GM18867 (cell line): ENCODE results near the gene STRBP.

Source experiments
- ATAC-seq: cut with Tn5 transposase; IDR thresholded peaks from one replicate; pipeline ENCODE4 v1.9.1; 2021; ENCODE audit warnings: mild to moderate bottlenecking, moderate library complexity; ENCODE audit not compliant: unreplicated experiment

STRBP gene

DNA sequence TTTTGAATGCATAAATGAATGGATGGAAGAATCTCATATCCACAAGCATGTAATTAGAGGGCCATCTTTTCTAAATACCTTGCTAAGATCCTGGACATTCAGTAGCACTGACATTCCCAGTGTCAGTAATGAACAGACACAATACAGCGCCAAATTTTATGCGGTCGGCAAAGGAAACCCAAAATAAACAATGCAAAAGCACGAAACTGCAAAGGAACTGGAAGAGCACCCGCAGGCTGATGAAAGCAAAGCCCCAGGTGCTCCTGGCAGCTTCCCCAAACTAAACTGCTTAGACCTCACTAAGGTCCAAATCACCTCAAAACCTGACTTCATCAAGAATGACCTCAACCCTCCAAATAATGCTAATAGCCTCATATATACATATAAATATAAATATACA, 133.0 kb downstream of the STRBP start:
- ATAC-seq: no peak

DNA sequence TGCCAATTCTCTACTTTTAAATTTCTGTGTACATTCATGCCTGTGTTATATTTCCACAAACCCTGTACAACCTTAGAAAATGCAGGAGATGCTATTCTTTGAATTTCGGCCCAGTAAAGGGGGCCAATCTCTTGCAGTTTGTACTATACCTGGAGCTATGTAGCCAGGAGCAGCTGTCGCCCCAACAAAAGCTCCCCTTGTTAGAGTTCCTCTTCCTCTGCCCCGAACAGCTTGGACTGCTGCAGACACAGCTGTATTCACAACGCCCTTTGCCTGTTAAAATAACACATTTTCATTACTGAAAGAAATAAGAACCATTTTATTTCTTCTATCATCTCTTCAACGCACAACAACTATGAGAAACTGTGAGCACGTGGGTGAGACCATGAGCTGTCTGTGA, 135.7 kb downstream of the STRBP start:
- no peak for ATAC-seq

- no peak for ATAC-seq
Measured at GRCh38 chr9:123131993-123132392, 136.4 kb downstream of the STRBP start.

GRCh38 chr9:123131258-123131657, 137.1 kb downstream of the STRBP start:
- no peak for ATAC-seq

DNA sequence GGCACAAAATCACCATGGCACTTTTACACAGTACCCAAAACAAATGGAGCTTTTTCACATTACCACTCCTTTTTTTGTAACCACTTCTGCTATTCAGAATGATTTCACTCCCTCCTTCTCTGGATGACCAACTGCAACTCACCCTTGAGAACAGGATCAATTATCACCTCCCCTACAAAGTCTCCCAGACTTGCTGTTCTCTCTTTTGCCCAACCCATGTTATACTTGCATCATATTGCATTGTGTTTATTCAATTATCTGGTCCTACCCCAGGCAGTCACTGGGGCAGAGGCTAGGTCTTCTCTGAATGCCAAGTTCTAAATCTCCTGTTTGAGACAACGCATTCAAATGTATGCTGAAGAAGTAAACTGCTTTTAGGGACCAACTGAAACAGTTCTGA, 139.0 kb downstream of the STRBP start:
- no peak for ATAC-seq

DNA sequence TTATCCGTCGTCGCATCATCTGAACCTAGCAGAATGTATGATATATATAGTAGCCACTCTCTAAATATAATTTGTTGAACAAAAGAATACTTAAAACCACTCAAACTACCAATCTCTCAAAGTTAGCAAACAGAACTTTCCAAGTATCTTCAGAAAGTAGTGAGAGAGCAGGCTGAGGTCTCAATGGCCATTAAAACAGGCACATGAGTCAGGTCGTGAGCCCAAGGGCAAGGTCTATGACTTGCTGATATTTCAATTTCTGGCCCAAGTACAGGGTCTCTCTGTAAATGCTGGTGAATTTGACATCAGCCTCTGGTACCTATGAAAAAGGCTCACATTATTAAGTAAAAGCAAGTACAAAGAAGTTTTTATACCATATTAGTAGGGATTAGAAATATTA, 139.8 kb downstream of the STRBP start:
- no peak for ATAC-seq

DNA sequence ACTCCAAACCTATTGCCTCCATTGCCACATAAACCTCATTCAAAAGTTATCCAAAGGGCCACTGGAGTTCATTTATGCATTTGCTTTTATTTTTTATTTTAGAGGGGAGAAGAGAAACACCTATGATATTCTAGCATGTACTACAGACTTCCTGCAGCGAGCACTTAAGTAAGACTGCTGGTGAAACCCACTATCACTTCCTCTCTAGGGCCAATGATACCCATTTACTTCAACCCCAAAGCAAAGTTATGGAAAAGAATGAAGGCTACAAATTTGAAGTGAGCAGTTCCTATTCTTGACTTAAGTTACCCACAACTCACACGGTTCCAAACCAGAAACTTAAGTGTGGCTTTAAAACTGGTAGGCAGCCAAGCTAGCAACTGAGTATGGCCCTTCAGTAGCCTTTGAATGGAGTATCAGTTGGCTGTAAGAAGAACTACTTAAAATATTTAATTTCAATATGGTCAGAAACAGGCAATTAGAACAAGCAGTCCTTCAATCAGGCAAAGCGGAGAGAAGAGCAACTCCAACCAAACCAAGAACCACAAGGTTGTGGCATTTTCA, 140.8 kb downstream of the STRBP start:
- ATAC-seq: no peak

DNA sequence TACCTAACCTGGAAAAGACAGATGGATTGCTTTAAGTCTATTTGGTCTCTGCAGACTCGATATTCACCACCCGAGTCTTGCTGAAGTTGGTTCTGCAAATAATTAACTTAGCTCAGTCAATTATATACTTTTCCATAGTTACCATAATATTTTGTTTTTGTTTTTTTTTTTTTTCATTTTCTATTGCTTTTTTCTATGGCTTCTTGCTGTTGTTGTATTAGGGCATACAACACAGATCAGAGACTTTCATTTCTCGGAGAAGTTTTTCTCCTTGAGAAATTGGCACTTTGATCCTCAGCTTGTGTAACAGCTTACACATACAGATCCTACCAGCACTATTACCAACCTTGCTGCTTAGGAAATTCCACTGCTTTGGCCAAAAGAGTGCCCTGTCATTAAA, 146.9 kb downstream of the STRBP start:
- ATAC-seq: no peak

- ATAC-seq: no peak
Measured at GRCh38 chr9:123120953-123121352, 147.4 kb downstream of the STRBP start.

- no peak for ATAC-seq
Measured at GRCh38 chr9:123120131-123120530, 148.3 kb downstream of the STRBP start.

DNA sequence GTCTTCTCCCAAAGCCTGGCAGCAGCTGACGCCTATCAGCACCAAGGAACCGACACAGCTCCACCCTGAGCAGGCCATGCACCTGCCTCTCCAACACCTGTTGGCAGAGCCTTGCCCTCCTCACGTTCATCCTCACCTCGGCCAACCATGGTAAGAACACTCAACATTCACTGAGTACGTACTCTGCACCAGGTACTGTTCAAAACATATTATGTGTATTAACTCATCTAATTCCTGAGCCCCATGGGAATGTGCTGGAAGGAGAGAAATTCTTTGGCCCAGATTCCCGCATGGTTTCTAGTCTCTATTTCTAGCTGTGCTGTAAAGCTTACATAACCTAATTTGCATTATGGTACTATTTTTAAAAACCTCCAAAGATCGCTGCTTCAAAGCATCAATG, 148.8 kb downstream of the STRBP start:
- no peak for ATAC-seq

DNA sequence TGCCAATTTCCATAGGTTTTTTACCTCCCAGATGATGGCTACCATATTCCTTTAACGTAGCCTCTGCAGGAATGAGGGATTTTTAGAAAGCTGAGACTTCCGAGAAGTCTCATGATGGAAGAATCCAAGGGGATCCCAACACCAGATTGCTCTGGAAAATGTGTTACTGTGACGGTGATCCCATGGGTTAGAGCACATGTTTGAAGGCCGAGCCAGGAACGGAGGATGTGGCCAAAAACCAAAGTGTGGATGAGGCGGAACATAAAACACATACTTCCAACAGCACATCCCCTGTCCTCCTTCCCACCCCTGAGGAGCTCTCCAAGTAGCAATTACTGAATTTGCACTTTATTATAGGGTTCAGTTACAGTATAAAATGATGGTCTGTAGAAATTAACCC, 152.3 kb downstream of the STRBP start:
- no peak for ATAC-seq

- no peak for ATAC-seq
Measured at GRCh38 chr9:123115146-123115913, 153.1 kb downstream of the STRBP start.

DNA sequence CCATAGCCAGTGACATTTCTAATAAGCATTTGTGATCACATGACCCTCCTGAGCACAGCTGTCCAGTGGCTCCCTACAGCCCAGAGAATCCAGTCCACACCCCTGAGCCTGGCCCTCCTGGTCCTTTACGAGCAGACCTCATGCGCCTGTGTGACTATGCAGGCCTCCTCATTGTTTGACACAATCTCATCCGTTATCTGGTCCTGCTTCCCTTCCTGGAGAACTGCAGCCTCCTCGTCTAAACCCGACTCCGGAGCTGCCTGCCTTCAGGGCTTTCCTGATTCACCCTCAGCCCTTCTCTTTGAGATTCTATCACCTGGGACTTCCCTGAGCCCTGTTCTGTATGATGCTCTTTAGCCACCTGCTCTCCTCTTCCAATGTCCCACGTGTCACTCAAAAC, 155.2 kb downstream of the STRBP start:
- ATAC-seq: no peak

DNA sequence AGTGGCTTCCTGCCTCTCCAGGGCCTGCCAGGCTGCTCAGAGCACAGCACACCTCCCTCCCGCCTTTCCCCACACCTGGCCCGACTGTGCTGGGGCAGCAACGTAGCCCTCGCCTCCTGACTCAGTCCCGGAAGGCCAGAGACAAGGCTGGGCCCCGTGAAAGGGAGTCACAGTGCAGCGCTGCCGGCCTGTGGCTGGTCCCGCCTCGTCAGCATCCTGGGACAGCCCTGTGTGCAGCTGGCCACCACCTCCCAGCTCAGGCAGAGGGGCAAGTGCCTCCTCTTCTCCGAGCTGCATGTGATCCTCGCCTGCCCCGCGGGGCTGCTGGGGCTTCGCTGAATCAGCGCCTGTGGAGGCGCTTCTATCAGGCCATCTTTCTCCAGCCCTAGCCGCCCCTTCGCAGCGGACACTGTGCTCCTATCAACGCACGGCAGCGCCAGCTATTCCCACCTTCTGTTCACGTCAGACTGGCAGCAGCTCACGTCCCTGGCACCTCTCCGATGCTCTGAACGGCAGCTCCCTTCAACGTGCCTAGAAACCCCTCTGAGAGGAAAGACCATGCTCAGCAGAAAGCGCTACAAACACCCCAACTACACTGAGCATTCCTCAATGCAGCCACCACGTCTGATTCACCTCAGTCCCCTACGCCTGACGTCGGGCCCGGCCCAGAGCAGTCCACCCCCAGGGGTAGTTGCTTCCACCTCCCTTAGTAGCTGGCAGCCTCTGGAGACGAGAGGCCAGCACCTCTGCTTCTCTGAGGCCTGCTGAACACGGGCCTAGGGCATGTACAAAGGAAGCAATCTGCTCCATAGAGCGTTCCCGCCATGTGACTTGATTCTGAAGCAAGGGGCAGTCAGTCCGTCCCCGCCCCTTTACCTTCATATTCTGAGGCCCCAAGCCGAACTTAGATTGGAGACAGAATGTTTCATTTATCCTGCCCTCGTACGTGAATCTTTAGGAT, 156.1 kb downstream of the STRBP start:
- ATAC-seq: no peak

GRCh38 chr9:123111427-123112014, 156.9 kb downstream of the STRBP start:
- no peak for ATAC-seq

DNA sequence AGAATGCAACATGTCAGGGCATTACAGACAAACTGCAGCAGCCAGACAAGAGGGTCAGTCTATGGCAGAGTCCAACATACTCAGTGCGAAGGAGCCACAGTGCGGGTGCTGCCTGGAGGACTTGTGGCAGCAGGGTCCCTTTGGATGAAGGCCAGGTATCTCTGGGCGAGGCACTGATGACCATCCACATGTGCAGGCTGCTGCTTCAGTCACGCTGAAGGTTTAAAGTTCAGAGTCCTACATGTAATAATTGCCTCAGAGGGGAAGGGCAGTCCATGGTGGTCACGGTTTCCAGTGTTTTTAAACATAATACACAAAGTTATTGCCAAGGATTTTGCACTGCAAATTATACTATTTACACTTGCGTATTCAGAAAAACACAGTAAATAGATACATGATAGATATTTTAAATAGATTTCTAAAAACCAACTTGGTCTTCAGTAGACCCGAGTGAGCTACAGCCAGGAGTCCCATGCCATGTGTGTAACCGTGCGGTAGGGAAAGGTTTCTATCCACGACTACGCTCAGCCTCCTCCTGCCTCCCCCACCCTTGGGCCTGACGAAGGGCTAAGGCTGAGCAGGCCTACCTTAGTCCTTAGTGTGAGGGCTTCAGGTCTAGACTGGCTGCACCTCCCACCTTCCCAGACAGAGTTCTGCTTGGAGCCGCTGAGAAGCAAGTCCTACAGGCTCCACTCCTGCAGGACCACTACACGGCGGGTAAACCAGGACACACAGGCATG, 158.7 kb downstream of the STRBP start:
- no peak for ATAC-seq

GRCh38 chr9:123108976-123109375, 159.4 kb downstream of the STRBP start:
- ATAC-seq: no peak

- ATAC-seq: no peak
Measured at GRCh38 chr9:123107639-123108285, 160.6 kb downstream of the STRBP start.

GRCh38 chr9:123105490-123105889, 162.9 kb downstream of the STRBP start:
- no peak for ATAC-seq
